GM12892 (cell line): ENCODE measurements around the gene HNRNPL.

Experiments used
- POLR2A ChIP-seq: IDR thresholded peaks from 2 replicates; pipeline ENCODE4 v1.6.1; 2011; ENCODE audit warnings: low read depth, low read length, control low read depth
- POLR2AphosphoS5 ChIP-seq: IDR thresholded peaks from 2 replicates; pipeline ENCODE4 v1.6.1; 2011; ENCODE audit warnings: low read depth, low read length, control low read depth
- TAF1 ChIP-seq: IDR thresholded peaks from 2 replicates; pipeline ENCODE4 v1.6.1; 2011; ENCODE audit warnings: low read depth, mild to moderate bottlenecking, control low read depth, low read length, borderline replicate concordance

- TF ChIP-seq POLR2A = no peak
- TF ChIP-seq POLR2AphosphoS5 = no peak
- no peak for TF ChIP-seq TAF1
These were observed 56.6 kb downstream of the HNRNPL start for GRCh38 chr19:38793177-38793576.
